Esophagus muscularis mucosa (tissue), 4 donors: ENCODE data around the gene ATP1B2. TPM values are rescaled to one million over a fixed set of nuclear protein-coding genes. Genes with fewer than 3 reads are reported as not detected.

ENCODE experiments used
- DNase-seq: peaks from one replicate; pipeline ENCODE4 v3.0.0-alpha.2; 2017; ENCODE audit errors: extremely low spot score
- H3K27ac ChIP-seq, 4 donors: fragments of 200-600 bp; sonication (generic); replicated peaks in 1 of 4; 1 replicate in 3 of 4; 2 replicates in 1 of 4; pipeline ENCODE4 v1.5.1; 2016 to 2019; ENCODE audit warnings: mild to moderate bottlenecking in 1 of 4
- H3K27me3 ChIP-seq, 4 donors: fragments of 200-600 bp; sonication (generic); one replicate each; pipeline versions ENCODE4 v1.5.1 to v1.6.0; 2016 to 2019
- H3K36me3 ChIP-seq, 4 donors: fragments of 200-600 bp; sonication (generic); one replicate each; pipeline ENCODE4 v1.5.1; 2016 to 2019
- H3K4me1 ChIP-seq, 4 donors: fragments of 200-600 bp; sonication (generic); one replicate each; pipeline ENCODE4 v1.5.1; 2016 to 2019
- H3K4me3 ChIP-seq, 4 donors: fragments of 200-600 bp; sonication (generic); 1 replicate in 2 of 4; 2 replicates in 2 of 4; pipeline ENCODE4 v1.5.1; 2016 to 2019; ENCODE audit warnings: mild to moderate bottlenecking in 4 of 4, moderate library complexity in 1 of 4
- H3K9me3 ChIP-seq, 4 donors: fragments of 200-600 bp; sonication (generic); 1 replicate in 3 of 4; 2 replicates in 1 of 4; pipeline ENCODE4 v1.5.1; 2016 to 2019
- EP300 ChIP-seq: sonication (generic); formaldehyde crosslinking; IDR thresholded peaks from one replicate; pipeline ENCODE4 v1.6.1; 2017; ENCODE audit warnings: antibody characterized with exemption
- POLR2A ChIP-seq: fragments of 450-650 bp; IDR thresholded peaks from one replicate; pipeline ENCODE4 v1.6.1; 2017; ENCODE audit warnings: antibody characterized with exemption, moderate library complexity, mild to moderate bottlenecking, low read depth
- POLR2AphosphoS5 ChIP-seq, 2 donors: sonication (generic); formaldehyde crosslinking; IDR thresholded peaks; one replicate each; pipeline ENCODE4 v1.6.1; 2017; ENCODE audit warnings: antibody characterized with exemption in 2 of 2
- WGBS: methylation state at CpG from one replicate; pipeline ENCODE4 v1.1.5; 2018; 5-methylcytosine and 5-hydroxymethylcytosine counted together
- intact Hi-C: fragments of 100-400 bp; cut with DNase I; formaldehyde crosslinking; loops from one replicate; pipeline ENCODE4 v1.15.1; 2023
- total RNA-seq, 4 donors: library from RNA; depleted of rRNA; stranded (reverse); fragments of >200 nt; gene quantifications; one replicate each; pipeline versions ENCODE4 v1.1.0 to v1.2.1, GENCODE V29; 2016
- TF ChIP-seq, protein P1 (sequence below), 3 experiments: fragments of 200-600 bp in 2 of 3; fragments of 450-650 bp in 1 of 3; sonication (generic) in 2 of 3; IDR thresholded peaks; one replicate each; pipeline ENCODE4 v1.5.1; 2017 to 2019; ENCODE audit warnings: antibody characterized with exemption in 3 of 3, mild to moderate bottlenecking in 2 of 3, moderate library complexity in 1 of 3

The ATP1B2 gene
- total RNA-seq, 4 donors from 2014 or later = 1.6 to 2.9 (median 2.2) TPM

DNA sequence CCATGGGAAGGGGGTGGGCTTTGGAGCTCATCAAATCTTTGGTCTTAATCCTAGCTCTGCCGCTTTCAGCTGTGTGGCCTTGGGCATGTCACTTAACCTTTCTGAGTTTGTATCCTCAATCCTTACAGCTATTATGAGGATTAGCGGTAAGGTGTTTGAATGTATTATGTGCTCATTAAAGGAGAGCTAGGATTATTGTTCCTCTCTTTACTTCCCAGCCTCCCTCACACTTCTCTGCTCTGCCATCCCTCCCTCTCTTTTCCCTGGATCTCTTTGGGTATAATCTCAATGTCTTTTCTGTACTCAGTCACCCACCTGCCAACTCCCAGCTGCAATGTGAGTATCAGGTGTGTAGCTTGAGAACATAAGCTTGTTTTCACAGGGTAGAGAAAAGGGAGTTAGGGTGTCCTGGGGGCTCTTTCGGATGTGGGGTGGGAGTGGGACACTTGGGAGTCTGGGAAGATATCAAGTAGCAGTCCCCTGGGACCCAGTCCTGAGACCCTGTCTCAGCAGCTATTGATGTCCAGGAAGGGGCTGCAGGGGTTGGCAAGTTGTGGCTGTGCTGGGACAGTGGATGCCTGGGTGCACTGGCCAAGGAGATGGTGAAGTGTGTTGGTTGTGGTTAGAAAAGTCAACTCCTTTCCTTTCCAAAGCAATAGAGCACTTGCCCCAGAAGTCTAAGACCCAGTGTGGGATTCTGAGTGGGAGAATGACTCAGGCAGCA, 56.1 kb downstream of the ATP1B2 start:
- intact Hi-C loops = no loop called here
- no peak overlapping the region for H3K27ac ChIP-seq
- 95% methylated on average over 3 of the region's 3 CpGs for WGBS
- H3K4me3 ChIP-seq = no peak overlapping the region
- H3K27me3 ChIP-seq = peaks cover 0 to 100% (median 32%) of the 10 kb centered on the region in 4 donors
- H3K36me3 ChIP-seq = peaks cover 12 to 17% (median 14%) of the 10 kb centered on the region in 4 donors
- H3K9me3 ChIP-seq = no peaks in the 10 kb centered on the region
- peaks cover 16 to 27% (median 22%) of the 10 kb centered on the region in 4 donors for H3K4me1 ChIP-seq
- TF ChIP-seq EP300 (no peak), POLR2AphosphoS5 (IDR thresholded peaks at IDR 0.05) (no peak), POLR2A (no peak)
- TF ChIP-seq, protein P1, sequence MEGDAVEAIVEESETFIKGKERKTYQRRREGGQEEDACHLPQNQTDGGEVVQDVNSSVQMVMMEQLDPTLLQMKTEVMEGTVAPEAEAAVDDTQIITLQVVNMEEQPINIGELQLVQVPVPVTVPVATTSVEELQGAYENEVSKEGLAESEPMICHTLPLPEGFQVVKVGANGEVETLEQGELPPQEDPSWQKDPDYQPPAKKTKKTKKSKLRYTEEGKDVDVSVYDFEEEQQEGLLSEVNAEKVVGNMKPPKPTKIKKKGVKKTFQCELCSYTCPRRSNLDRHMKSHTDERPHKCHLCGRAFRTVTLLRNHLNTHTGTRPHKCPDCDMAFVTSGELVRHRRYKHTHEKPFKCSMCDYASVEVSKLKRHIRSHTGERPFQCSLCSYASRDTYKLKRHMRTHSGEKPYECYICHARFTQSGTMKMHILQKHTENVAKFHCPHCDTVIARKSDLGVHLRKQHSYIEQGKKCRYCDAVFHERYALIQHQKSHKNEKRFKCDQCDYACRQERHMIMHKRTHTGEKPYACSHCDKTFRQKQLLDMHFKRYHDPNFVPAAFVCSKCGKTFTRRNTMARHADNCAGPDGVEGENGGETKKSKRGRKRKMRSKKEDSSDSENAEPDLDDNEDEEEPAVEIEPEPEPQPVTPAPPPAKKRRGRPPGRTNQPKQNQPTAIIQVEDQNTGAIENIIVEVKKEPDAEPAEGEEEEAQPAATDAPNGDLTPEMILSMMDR (IDR thresholded peaks at IDR 0.05) = no peak
- no peak for DNase-seq

Other genes starting within 250 kb of the ATP1B2 start
- gene TMEM256, start 246.8 kb upstream of the ATP1B2 start, total RNA-seq = 100 to 1,000 TPM in 1 of 4 donors, 10 to 100 TPM in 3; 59.6 to 121 (median 74.7) TPM
- 10 to 100 TPM; 12.0 to 30.2 (median 19.0) TPM for gene NLGN2, start 243.1 kb upstream of the ATP1B2 start, total RNA-seq
- gene SPEM1, start 230.6 kb upstream of the ATP1B2 start, total RNA-seq = not detected
- gene SPEM2, start 225.3 kb upstream of the ATP1B2 start, total RNA-seq = not detected
- gene SPEM3, start 222.1 kb upstream of the ATP1B2 start, total RNA-seq = not detected
- gene TMEM102, start 215.5 kb upstream of the ATP1B2 start, total RNA-seq = 1 to 10 TPM; 1.2 to 6.1 (median 3.5) TPM
- 1 to 10 TPM in 2 of 4 donors, under 1 TPM in 1, not detected in 1; 0.50 to 1.9 (median 1.3) TPM for gene FGF11, start 211.4 kb upstream of the ATP1B2 start, total RNA-seq
- 10 to 100 TPM in 1 of 4 donors, 1 to 10 TPM in 3; 5.0 to 12.8 (median 8.1) TPM for gene CHRNB1, start 205.9 kb upstream of the ATP1B2 start, total RNA-seq
- gene ZBTB4, start 171.3 kb upstream of the ATP1B2 start, total RNA-seq = 100 to 1,000 TPM in 2 of 4 donors, 10 to 100 TPM in 2; 57.5 to 113 (median 87.7) TPM
- gene SLC35G6, start 169.5 kb upstream of the ATP1B2 start, total RNA-seq = not detected
- 10 to 100 TPM; 29.5 to 66.4 (median 46.9) TPM for gene POLR2A, start 166.6 kb upstream of the ATP1B2 start, total RNA-seq
- 100 to 1,000 TPM; 102 to 136 (median 122) TPM for gene TNFSF12, start 101.9 kb upstream of the ATP1B2 start, total RNA-seq
- 10 to 100 TPM; 13.4 to 25.8 (median 22.4) TPM for gene TNFSF13, start 92.2 kb upstream of the ATP1B2 start, total RNA-seq
- gene SENP3, start 89.0 kb upstream of the ATP1B2 start, total RNA-seq = 10 to 100 TPM; 54.0 to 79.1 (median 72.4) TPM
- 10 to 100 TPM; 34.5 to 70.7 (median 44.7) TPM for gene CD68, start 71.3 kb upstream of the ATP1B2 start, total RNA-seq
- 10 to 100 TPM; 26.0 to 50.4 (median 31.5) TPM for gene MPDU1, start 67.1 kb upstream of the ATP1B2 start, total RNA-seq
- 10 to 100 TPM in 2 of 4 donors, 1 to 10 TPM in 2; 2.9 to 14.6 (median 10.9) TPM for gene SOX15, start 60.8 kb upstream of the ATP1B2 start, total RNA-seq
- 10 to 100 TPM; 38.2 to 65.8 (median 50.2) TPM for gene FXR2, start 36.0 kb upstream of the ATP1B2 start, total RNA-seq
- 10 to 100 TPM; 54.0 to 71.4 (median 64.2) TPM for gene SAT2, start 23.1 kb upstream of the ATP1B2 start, total RNA-seq
- gene SHBG, start 20.8 kb upstream of the ATP1B2 start, total RNA-seq = under 1 TPM in 1 of 4 donors, not detected in 3; 0.83 TPM
- gene TP53, start 36.6 kb downstream of the ATP1B2 start, total RNA-seq = 10 to 100 TPM; 14.9 to 18.3 (median 16.1) TPM
- gene WRAP53, start 37.6 kb downstream of the ATP1B2 start, total RNA-seq = 1 to 10 TPM; 3.3 to 6.4 (median 3.8) TPM
- under 1 TPM; 0.17 to 0.42 (median 0.33) TPM for gene EFNB3, start 54.3 kb downstream of the ATP1B2 start, total RNA-seq
- under 1 TPM; under 0.01 to 0.17 (median 0.06) TPM for gene DNAH2, start 66.8 kb downstream of the ATP1B2 start, total RNA-seq
- 100 to 1,000 TPM in 1 of 4 donors, 10 to 100 TPM in 3; 10.8 to 101 (median 15.1) TPM for gene KDM6B, start 183.3 kb downstream of the ATP1B2 start, total RNA-seq
- gene TMEM88, start 204.1 kb downstream of the ATP1B2 start, total RNA-seq = 10 to 100 TPM; 13.3 to 45.9 (median 42.5) TPM
- gene NAA38, start 206.6 kb downstream of the ATP1B2 start, total RNA-seq = 100 to 1,000 TPM in 2 of 4 donors, 10 to 100 TPM in 2; 61.4 to 110 (median 102) TPM
- gene CYB5D1, start 207.1 kb downstream of the ATP1B2 start, total RNA-seq = 10 to 100 TPM; 11.6 to 14.9 (median 12.0) TPM
- gene CHD3, start 237.9 kb downstream of the ATP1B2 start, total RNA-seq = 100 to 1,000 TPM in 3 of 4 donors, 10 to 100 TPM in 1; 82.7 to 139 (median 111) TPM